Right lobe of liver (tissue), 4 donors: ENCODE results near the gene CENPB.

Experiments
- CTCF ChIP-seq, 4 donors: fragments of 200-600 bp in 3 of 4; fragments of 450-650 bp in 1 of 4; IDR thresholded peaks; one replicate each; pipeline versions ENCODE4 v1.5.1 to v1.8.0; 2016 to 2022; ENCODE audit warnings: antibody characterized with exemption in 4 of 4, mild to moderate bottlenecking in 2 of 4
- POLR2A ChIP-seq: fragments of 450-650 bp; IDR thresholded peaks from one replicate; pipeline ENCODE4 v1.6.1; 2017; ENCODE audit warnings: antibody characterized with exemption, mild to moderate bottlenecking
- donor health status: DM: no; HTN: no; CAD: no.
- donor health status: DM: no; HTN: no; CAD: no.
- donor health status: DM: no; HTN: yes; CAD: no.

GRCh38 chr20:3825526-3825925 lies 39.0 kb upstream of the CENPB start:
- TF ChIP-seq CTCF (IDR thresholded peaks at IDR 0.05) (no peak), POLR2A (no peak)
